ENCODE results near the gene PEX3. TPM values are rescaled to one million over a fixed set of nuclear protein-coding genes. Genes with fewer than 3 reads are reported as not detected.

Gene PEX3
- total RNA-seq, 1 experiment from 2014 or later = 13.5 TPM

GRCh38 chr6:143414769-143415168 is 35.8 kb upstream of the PEX3 start (continued):
- TF ChIP-seq ZNF512 (CRISPR knock-in tag; IDR thresholded peaks at IDR 0.05; ENCODE audit: borderline replicate concordance) = no peak
- TF ChIP-seq OVOL2 (CRISPR knock-in tag; IDR thresholded peaks at IDR 0.05; ENCODE audit: borderline replicate concordance) = no peak
- TF ChIP-seq ZBTB43 (CRISPR knock-in tag; IDR thresholded peaks at IDR 0.05) = no peak
- TF ChIP-seq ZNF138 (CRISPR knock-in tag; conservative IDR thresholded peaks at IDR 0.05) = no peak
- no peak for TF ChIP-seq NR1H2 (CRISPR knock-in tag; IDR thresholded peaks at IDR 0.05)
- no peak for TF ChIP-seq GRHL2 (CRISPR knock-in tag; IDR thresholded peaks at IDR 0.05; ENCODE audit: insufficient replicate concordance, severe bottlenecking)

- Mint-ChIP-seq H3K36me3 (peaks cover 5% of the 10 kb centered on the region), H3K4me3 (no peak overlapping the region), H3K27ac (no peak overlapping the region), H3K4me1 (no peaks in the 10 kb centered on the region), H3K27me3 (ENCODE audit: low read depth) (no peaks in the 10 kb centered on the region; the same call in 1 of the 2 replicates), H3K9me3 (no peaks in the 10 kb centered on the region)
- TF ChIP-seq ZNF512 (CRISPR knock-in tag; IDR thresholded peaks at IDR 0.05; ENCODE audit: borderline replicate concordance) = no peak
- TF ChIP-seq ZNF396 (CRISPR knock-in tag; IDR thresholded peaks at IDR 0.05; ENCODE audit: borderline replicate concordance) = no peak
- TF ChIP-seq ATF3 (CRISPR knock-in tag; conservative IDR thresholded peaks at IDR 0.05) = no peak
- no peak for TF ChIP-seq ZNF425 (CRISPR knock-in tag; conservative IDR thresholded peaks at IDR 0.05)
- TF ChIP-seq EMX1 (CRISPR knock-in tag; IDR thresholded peaks at IDR 0.05) = no peak
- no peak for TF ChIP-seq ZNF232 (CRISPR knock-in tag; IDR thresholded peaks at IDR 0.05)
- TF ChIP-seq ATF2 (CRISPR knock-in tag; IDR thresholded peaks at IDR 0.05; ENCODE audit: borderline replicate concordance, low read depth) = no peak
- no peak for TF ChIP-seq USF2 (CRISPR knock-in tag; IDR thresholded peaks at IDR 0.05)
- no peak for TF ChIP-seq USF1 (CRISPR knock-in tag; IDR thresholded peaks at IDR 0.05)
- POLR2A ChIA-PET = interaction anchor here (0.6 kb wide), 1 partner anchor 467 kb away, joined by 3 read pairs; no protein-coding TSS in a partner anchor
- no peak for DNase-seq (ENCODE audit: low spot score)
- no peak for ATAC-seq
- CTCF ChIA-PET = no interaction called here
These were observed 31.1 kb upstream of the PEX3 start for GRCh38 chr6:143419526-143419925.

All from WTC11 (cell line).